ENCODE results near the gene BCHE.

Gene BCHE

DNA sequence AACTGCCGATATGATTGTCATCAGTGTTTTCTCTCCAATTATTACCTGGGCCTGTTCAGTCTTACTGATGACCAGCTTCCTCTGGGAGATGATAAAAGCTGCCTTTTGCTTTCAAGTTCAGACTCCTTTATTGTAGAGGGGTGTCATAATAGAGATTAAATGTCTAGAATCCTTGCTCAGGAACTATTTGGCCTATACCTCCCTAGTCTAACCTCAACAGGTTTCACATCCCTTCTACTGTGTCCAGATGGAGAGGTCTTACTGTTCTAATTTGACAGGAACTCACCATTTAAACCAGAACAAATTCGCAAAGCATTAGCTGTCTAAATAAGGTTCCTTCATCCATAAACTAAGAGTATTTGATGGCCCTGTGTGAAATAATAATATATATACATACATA, 88.0 kb downstream of the BCHE start:
- no peak for DNase-seq

DNA sequence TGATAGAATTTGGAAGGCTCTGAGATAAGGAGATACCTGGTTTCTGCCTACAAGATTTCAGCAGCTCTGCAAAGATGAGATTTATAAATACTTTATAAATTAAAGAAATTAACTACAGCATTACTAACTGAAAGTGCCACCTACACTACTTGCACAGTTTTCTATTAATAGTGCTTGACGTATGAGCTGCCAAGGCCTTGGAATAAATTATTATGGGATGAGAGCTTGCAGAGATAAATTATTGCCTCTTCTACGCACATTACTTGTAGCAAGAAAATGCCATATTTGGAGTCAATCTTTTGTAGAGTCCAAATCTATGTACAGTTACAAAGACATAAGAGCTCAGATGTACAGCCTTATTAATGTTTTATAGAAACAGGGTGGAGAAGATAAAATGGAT, 89.1 kb downstream of the BCHE start:
- no peak for DNase-seq

DNA sequence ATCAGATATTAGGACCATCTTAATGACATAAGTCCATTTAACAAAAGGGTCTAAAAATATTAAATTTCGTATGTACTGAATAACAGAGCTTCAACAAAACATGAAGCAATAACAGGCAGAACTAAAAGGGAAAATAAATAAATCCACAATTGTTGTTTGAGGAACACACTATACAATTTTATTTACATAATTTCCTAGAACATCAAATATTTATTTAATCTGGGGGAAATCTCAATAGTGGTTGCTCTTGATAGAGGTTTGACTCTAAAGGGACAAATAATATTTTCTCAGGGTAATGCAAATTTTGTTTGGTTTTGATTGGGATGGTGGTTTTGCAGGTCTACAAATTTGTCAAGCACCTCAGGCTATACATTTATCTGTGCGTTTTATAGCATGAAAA, 90.3 kb downstream of the BCHE start:
- DNase-seq, result no peak

DNA sequence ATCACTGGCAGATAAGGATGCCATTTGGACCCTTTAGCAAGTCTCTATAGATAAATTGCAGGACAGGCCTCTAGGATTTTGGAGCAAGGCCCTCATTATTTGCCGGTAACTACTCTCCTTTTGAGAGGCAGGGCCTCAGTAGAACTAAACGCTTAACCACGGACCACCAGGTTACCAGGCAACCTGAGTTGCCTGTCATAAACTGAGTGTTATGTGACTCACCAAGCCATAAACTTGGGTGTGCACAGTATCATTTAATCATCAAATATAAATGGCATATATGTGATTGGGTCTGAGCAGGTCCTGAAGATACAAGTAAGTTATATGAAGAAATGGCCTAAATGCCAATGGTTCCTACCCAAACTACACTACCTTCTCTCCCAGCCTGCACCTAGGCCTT, 93.2 kb downstream of the BCHE start:
- DNase-seq, result no peak

DNA sequence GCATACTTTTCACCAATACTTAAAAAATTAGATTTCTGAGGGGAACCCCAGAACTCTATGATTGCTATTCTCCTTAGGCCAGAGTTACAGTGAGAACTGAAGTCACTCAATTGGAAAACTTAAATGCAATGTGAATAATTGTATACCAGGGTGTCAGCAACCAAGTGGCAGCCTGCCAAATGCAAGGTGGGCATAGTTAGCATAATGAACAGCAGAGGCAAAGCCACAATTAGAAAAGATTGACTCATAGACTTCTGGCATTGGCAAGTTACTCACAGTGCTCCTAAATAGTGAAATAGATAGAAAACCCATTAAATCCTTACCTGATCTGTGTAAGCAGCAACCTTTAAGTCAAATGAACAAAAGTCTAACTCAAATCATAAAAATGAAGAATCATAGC, 94.9 kb downstream of the BCHE start:
- no peak for DNase-seq

DNA sequence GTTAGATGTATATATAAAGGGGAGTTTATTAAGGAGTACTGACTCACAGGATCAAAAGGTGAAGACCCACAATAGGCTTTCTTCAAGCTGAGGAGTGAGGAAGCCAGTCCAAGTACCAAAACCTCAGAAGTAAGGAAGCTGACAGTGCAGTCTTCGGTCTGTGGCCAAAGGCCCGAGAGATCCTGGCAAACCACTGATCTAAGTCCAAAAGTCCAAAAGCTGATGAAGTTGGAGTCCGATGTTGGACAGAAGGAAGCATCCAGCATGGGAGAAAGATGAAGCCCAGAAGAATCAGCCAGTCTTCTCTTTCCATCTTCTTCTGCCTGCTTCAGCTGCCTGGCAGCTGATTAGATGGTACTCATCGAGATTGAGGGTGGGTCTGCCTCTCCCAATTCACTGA, 107.5 kb downstream of the BCHE start:
- DNase-seq, result no peak

DNA sequence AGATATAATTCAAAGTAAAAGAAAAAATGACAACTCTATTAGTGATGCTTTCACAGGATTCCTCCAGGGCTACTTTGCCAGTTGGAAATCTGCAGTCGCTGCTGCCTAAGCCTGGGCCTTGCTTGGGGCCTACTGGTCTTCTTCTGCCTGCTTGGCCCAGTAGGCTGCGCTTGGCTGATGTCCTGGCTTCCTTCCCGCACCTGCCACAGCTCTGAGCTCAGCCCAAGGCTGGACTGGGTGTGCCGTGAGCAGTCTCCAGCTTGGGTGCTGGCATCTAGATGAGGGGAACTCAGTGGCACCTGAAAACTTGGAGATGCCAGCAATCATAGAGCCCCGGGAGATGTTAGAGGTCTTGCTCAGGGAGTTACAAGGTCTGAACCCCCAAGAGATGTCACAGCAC, 108.3 kb downstream of the BCHE start:
- DNase-seq, result no peak

DNA sequence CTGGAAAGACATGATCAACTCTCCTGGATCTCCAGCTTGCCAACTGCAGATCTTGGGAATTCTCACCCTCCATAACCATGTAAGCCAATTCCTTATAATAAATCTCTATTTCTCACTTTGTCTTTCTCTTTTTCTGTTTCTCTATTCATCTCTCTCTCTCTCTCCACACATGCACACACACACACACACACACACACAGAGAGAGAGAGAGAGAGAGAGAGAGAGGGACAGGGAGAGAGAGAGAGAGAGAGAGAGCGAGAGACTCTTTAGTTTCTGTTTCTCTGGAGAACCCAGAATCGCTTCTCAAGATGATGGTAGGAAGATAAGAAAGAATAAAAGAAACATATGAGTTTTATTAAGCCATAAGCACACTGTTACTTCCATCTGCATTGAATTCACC, 111.9 kb downstream of the BCHE start:
- DNase-seq, result no peak

Measured in stimulated activated CD4-positive, alpha-beta T cell treated with anti-CD3 and anti-CD28 coated beads, Interleukin-15, amount 100 ng/mL, for 24 hours (primary cell).